MM.1S (cell line): ENCODE data around the gene ERGIC3.
A peak's percentile ranks its signal among the peaks of the same experiment; 100 is the strongest.

Experiments
- DNase-seq: peaks from one replicate; pipeline ENCODE4 v3.0.0-alpha.2; 2015
- H2AFZ ChIP-seq: fragments of 300-600 bp; sonication (generic); 2 replicates; pipeline ENCODE4 v1.6.0; 2016; ENCODE audit warnings: antibody characterized with exemption, low read length
- H3F3A ChIP-seq: fragments of 300-600 bp; sonication (generic); 2 replicates; pipeline ENCODE4 v1.6.1; 2016; ENCODE audit warnings: mild to moderate bottlenecking, antibody characterized with exemption, low read length, moderate library complexity, mixed read lengths; ENCODE audit not compliant: insufficient read depth
- H3K27ac ChIP-seq: fragments of 300-600 bp; sonication (generic); 2 replicates; pipeline ENCODE4 v1.5.1; 2016; ENCODE audit warnings: mild to moderate bottlenecking, low read length
- H3K27me3 ChIP-seq: fragments of 300-600 bp; sonication (generic); replicated peaks from 2 replicates; pipeline ENCODE4 v1.6.0; 2016; ENCODE audit warnings: low read length; ENCODE audit not compliant: insufficient read depth
- H3K36me3 ChIP-seq: fragments of 300-600 bp; sonication (generic); replicated peaks from 2 replicates; pipeline ENCODE4 v1.6.1; 2016; ENCODE audit warnings: mild to moderate bottlenecking, low read length, mixed read lengths; ENCODE audit not compliant: insufficient read depth
- H3K4me1 ChIP-seq: fragments of 300-600 bp; sonication (generic); 2 replicates; pipeline ENCODE4 v1.6.1; 2016; ENCODE audit warnings: low read length, mixed read lengths
- H3K4me2 ChIP-seq: fragments of 300-600 bp; sonication (generic); 2 replicates; pipeline ENCODE4 v1.6.0; 2016; ENCODE audit warnings: low read depth, low read length
- H3K4me3 ChIP-seq: fragments of 300-600 bp; sonication (generic); 2 replicates; pipeline ENCODE4 v1.5.1; 2016; ENCODE audit warnings: low read length, mixed read lengths
- H3K79me2 ChIP-seq: fragments of 300-600 bp; sonication (generic); 2 replicates; pipeline ENCODE4 v1.6.1; 2016; ENCODE audit warnings: mixed run types, low read length, mixed read lengths
- H3K9ac ChIP-seq: fragments of 300-600 bp; sonication (generic); 2 replicates; pipeline ENCODE4 v1.6.1; 2016; ENCODE audit warnings: low read length, mixed read lengths
- H3K9me2 ChIP-seq: fragments of 300-600 bp; sonication (generic); replicated peaks from 2 replicates; pipeline ENCODE4 v1.6.1; 2016; ENCODE audit warnings: mild to moderate bottlenecking, low read length, mixed read lengths; ENCODE audit not compliant: insufficient read depth
- H3K9me3 ChIP-seq: fragments of 300-600 bp; sonication (generic); replicated peaks from 2 replicates; pipeline ENCODE4 v1.6.1; 2016; ENCODE audit warnings: mild to moderate bottlenecking, low read length, mixed read lengths; ENCODE audit not compliant: insufficient read depth
- H4K20me1 ChIP-seq: fragments of 300-600 bp; sonication (generic); 2 replicates; pipeline ENCODE4 v1.6.1; 2016; ENCODE audit warnings: mild to moderate bottlenecking, low read length, moderate library complexity, mixed read lengths; ENCODE audit not compliant: insufficient read depth
- EZH2 ChIP-seq: fragments of 300-600 bp; sonication (generic); optimal IDR thresholded peaks from 2 replicates; pipeline ENCODE3; 2017; ENCODE audit warnings: low read depth, mild to moderate bottlenecking, antibody characterized with exemption, low read length, mixed read lengths
- EZH2phosphoT487 ChIP-seq: fragments of 300-600 bp; sonication (generic); IDR thresholded peaks from 2 replicates; pipeline ENCODE4 v1.6.1; 2018; ENCODE audit warnings: antibody characterized with exemption, low read length
- TF ChIP-seq, protein P1 (sequence below): fragments of 300-600 bp; sonication (generic); IDR thresholded peaks from 2 replicates; pipeline ENCODE4 v1.5.1; 2016; ENCODE audit warnings: antibody characterized with exemption, low read length, mixed read lengths

The ERGIC3 gene

GRCh38 chr20:35561268-35561667 lies 19.4 kb downstream of the ERGIC3 start:
- Histone ChIP-seq H4K20me1 (no peaks in the 10 kb centered on the region), H3K4me2 (no peak overlapping the region), H3K27me3 (no peaks in the 10 kb centered on the region), H2AFZ (no peak overlapping the region), H3K9ac (no peak overlapping the region), H3K27ac (no peak overlapping the region), H3F3A (no peaks in the 10 kb centered on the region), H3K36me3 (no peaks in the 10 kb centered on the region), H3K9me2 (no peaks in the 10 kb centered on the region), H3K9me3 (no peaks in the 10 kb centered on the region), H3K4me3 (no peak overlapping the region), H3K79me2 (no peaks in the 10 kb centered on the region), H3K4me1 (no peaks in the 10 kb centered on the region)
- peak; percentile 37 for DNase-seq
- no peak for TF ChIP-seq EZH2phosphoT487
- TF ChIP-seq EZH2, result no peak
- TF ChIP-seq, protein P1, sequence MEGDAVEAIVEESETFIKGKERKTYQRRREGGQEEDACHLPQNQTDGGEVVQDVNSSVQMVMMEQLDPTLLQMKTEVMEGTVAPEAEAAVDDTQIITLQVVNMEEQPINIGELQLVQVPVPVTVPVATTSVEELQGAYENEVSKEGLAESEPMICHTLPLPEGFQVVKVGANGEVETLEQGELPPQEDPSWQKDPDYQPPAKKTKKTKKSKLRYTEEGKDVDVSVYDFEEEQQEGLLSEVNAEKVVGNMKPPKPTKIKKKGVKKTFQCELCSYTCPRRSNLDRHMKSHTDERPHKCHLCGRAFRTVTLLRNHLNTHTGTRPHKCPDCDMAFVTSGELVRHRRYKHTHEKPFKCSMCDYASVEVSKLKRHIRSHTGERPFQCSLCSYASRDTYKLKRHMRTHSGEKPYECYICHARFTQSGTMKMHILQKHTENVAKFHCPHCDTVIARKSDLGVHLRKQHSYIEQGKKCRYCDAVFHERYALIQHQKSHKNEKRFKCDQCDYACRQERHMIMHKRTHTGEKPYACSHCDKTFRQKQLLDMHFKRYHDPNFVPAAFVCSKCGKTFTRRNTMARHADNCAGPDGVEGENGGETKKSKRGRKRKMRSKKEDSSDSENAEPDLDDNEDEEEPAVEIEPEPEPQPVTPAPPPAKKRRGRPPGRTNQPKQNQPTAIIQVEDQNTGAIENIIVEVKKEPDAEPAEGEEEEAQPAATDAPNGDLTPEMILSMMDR, result peak; percentile 24

DNA sequence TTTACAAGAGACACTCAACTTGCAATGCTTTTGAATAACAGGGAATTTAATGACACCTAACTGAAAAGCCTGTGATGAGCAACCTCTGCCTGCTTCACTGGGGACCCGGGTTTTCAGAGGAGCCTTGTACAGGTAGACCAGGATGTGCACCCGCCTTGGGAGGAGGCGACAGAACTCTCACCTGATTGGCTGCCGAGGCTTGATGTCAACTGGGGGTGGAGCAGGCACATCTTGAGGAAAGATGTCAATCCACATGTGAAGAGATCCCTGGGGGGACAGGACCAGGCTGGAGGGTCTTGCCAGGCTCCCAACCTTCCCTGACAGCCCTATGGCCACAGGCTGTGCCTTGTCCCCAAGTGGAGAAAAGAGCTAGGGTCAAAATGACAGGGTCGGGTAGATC lies 19.8 kb downstream of the ERGIC3 start:
- H3K9me3 ChIP-seq, result no peaks in the 10 kb centered on the region
- TF ChIP-seq EZH2phosphoT487 (no peak), EZH2 (no peak)
- TF ChIP-seq, protein P1, result no peak
- no peak overlapping the region for H3K4me2 ChIP-seq
- no peaks in the 10 kb centered on the region for H3F3A ChIP-seq
- H3K9ac ChIP-seq, result no peak overlapping the region
- H3K4me3 ChIP-seq, result no peak overlapping the region
- no peak overlapping the region for H2AFZ ChIP-seq
- no peak for DNase-seq
- H3K27ac ChIP-seq, result no peak overlapping the region
- no peaks in the 10 kb centered on the region for H3K9me2 ChIP-seq
- H3K4me1 ChIP-seq, result no peaks in the 10 kb centered on the region
- H3K36me3 ChIP-seq, result no peaks in the 10 kb centered on the region
- no peaks in the 10 kb centered on the region for H4K20me1 ChIP-seq
- no peaks in the 10 kb centered on the region for H3K79me2 ChIP-seq
- no peaks in the 10 kb centered on the region for H3K27me3 ChIP-seq

DNA sequence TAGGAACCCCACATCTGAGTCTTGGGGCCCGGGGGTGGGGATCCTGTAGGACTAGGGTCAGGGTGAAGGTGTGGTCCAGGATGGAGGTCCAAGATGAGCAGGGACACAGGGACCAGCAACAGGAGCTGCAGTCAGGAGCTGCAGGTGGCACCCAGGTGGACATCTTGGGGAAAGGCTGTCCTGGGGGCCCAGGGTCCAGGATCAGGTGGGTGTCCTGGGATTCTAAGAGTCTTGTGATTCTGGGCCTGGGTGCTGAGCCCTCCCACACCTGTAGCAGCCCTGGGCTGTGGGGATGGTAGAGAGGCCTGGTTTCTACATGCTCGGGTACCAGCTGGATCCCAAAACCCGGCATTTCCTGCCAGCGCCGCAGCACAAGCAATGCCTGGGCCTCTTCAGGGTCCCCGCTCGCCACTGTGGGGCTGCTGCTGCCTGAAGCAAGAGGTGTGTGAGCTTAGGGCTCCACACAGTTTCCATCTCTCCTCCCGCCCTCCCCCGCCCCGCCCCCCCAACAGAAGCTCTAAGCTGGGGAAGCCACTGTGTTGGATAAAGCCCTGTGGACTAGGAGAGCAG lies 20.7 kb downstream of the ERGIC3 start:
- H3K36me3 ChIP-seq, result no peaks in the 10 kb centered on the region
- no peak for DNase-seq
- no peak overlapping the region for H3K4me2 ChIP-seq
- TF ChIP-seq EZH2, result no peak
- TF ChIP-seq, protein P1, result no peak
- no peak for TF ChIP-seq EZH2phosphoT487
- no peaks in the 10 kb centered on the region for H3K79me2 ChIP-seq
- no peaks in the 10 kb centered on the region for H3F3A ChIP-seq
- H3K27me3 ChIP-seq, result no peaks in the 10 kb centered on the region
- no peaks in the 10 kb centered on the region for H3K4me1 ChIP-seq
- no peak overlapping the region for H3K9ac ChIP-seq
- no peaks in the 10 kb centered on the region for H3K9me3 ChIP-seq
- H3K27ac ChIP-seq, result no peak overlapping the region
- H4K20me1 ChIP-seq, result no peaks in the 10 kb centered on the region
- no peak overlapping the region for H2AFZ ChIP-seq
- H3K9me2 ChIP-seq, result no peaks in the 10 kb centered on the region
- H3K4me3 ChIP-seq, result no peak overlapping the region
